H1 (cell line): Measurements from ENCODE around the gene TASOR2. TPM values are rescaled to one million over a fixed set of nuclear protein-coding genes. Genes with fewer than 3 reads are reported as not detected.

Source experiments
- KDM4A ChIP-seq: IDR thresholded peaks from one replicate; pipeline ENCODE4 v1.7.1; 2012; ENCODE audit warnings: low read depth, mild to moderate bottlenecking, moderate library complexity, low read length, inconsistent platforms; ENCODE audit not compliant: severe bottlenecking
- polyA plus RNA-seq, 7 experiments: library from polyadenylated mRNA; depleted of rRNA in 3 of 7; stranded (reverse) in 5 of 7; unstranded in 2 of 7; fragments of >200 nt in 5 of 7; fragments of 200-250 nt in 2 of 7; gene quantifications; 1 replicate in 5 of 7; 2 replicates in 1 of 7; 4 replicates in 1 of 7; pipeline versions ENCODE4 v1.2.1 to v1.2.3, GENCODE V29; 2011 to 2013; ENCODE audit warnings: missing spikeins in 2 of 7, mixed read lengths in 2 of 7
- total RNA-seq: library from RNA; stranded (reverse); fragmentation: NEBNext Ultra II Directional; extraction: Animal tissue kit (Norgen Biotek cat#: 25700); gene quantifications from 2 replicates; pipeline ENCODE4 v1.2.1, GENCODE V29; 2021

The TASOR2 gene
- total and polyA plus RNA-seq, 2 of the 8 experiments (the other 6 are each of a cell fraction or from before 2014, with no cell fraction given): 13.1 to 74.9 TPM

- no peak for TF ChIP-seq KDM4A
- TF ChIP-seq, all 59 proteins: peak for 0
Measured at GRCh38 chr10:5694573-5694972, 9.9 kb downstream of the TASOR2 start (continued).
